K562 (cell line): ENCODE results near the gene KLK2. TPM values are rescaled to one million over a fixed set of nuclear protein-coding genes. Genes with fewer than 3 reads are reported as not detected.

Source experiments
- ATAC-seq: fragments of 200-7000 bp; cut with Tn5 transposase; 3 replicates; pipeline ENCODE4 v1.9.1; 2020; ENCODE audit warnings: moderate library complexity
- BruUV-seq: library from RNA; stranded (reverse); fragments of 400-500 nt; replicated peaks from 2 replicates; lab custom pipeline; 2021; lab: Mats Ljungman, UMichigan
- CTCF ChIA-PET: fragments of 300-600 bp; formaldehyde crosslinking; extraction: SDS; loops from one replicate; lab custom pipeline; 2021; ENCODE audit warnings: low intra/inter-chr PET ratio; lab: Yijun Ruan, JAX
- POLR2A ChIA-PET: fragments of 300-600, 350-650 bp; sonication (Branson Sonifier 250); formaldehyde crosslinking; extraction: SDS; loops from one replicate; lab custom pipeline; 2021; ENCODE audit warnings: antibody characterized with exemption, inconsistent platforms; lab: Yijun Ruan, JAX
- DNase-seq, 4 experiments: peaks; one replicate each; pipeline versions ENCODE4 v3.0.0 to v3.0.0-alpha.2; 2011 to 2018; ENCODE audit warnings: low spot score in 3 of 4, mixed read lengths in 3 of 4; ENCODE audit errors: extremely low read depth in 1 of 4
- FAIRE-seq: peaks from 2 replicates; lab custom pipeline; 2011; peaks lifted over from hg19 to GRCh38; lab: Jason Lieb, UNC
- H2AFZ ChIP-seq: 2 replicates; pipeline ENCODE4 v1.6.0; 2011; ENCODE audit warnings: low read depth, low read length, control low read depth, inconsistent platforms
- H3K27ac ChIP-seq: fragments of 200-600 bp; 3 replicates; pipeline ENCODE4 v1.8.0; 2011; ENCODE audit warnings: low read depth, mild to moderate bottlenecking, control low read depth, inconsistent platforms, low read length, moderate library complexity, mixed read lengths; ENCODE audit errors: extremely low read depth
- H3K27me3 ChIP-seq, 2 experiments: fragments of 300-600 bp in 1 of 2; 2 replicates in 1 of 2; 3 replicates in 1 of 2; pipeline versions ENCODE4 v1.6.0 to v1.8.0; 2011; ENCODE audit warnings: inconsistent platforms in 2 of 2, low read length in 2 of 2, mild to moderate bottlenecking in 1 of 2, mixed read lengths in 1 of 2, moderate library complexity in 1 of 2; ENCODE audit not compliant: control insufficient read depth in 2 of 2, insufficient read depth in 2 of 2
- H3K36me3 ChIP-seq: fragments of 300-600 bp; 3 replicates; pipeline ENCODE4 v1.8.0; 2011; ENCODE audit warnings: mild to moderate bottlenecking, low read length, inconsistent platforms; ENCODE audit not compliant: control insufficient read depth, insufficient read depth
- H3K4me1 ChIP-seq, 2 experiments: fragments of 200-600 bp in 1 of 2; replicated peaks in 1 of 2; 2 replicates in 1 of 2; 3 replicates in 1 of 2; pipeline versions ENCODE4 v1.5.1 to v1.8.0; 2011; ENCODE audit warnings: inconsistent platforms in 2 of 2, low read length in 2 of 2, mild to moderate bottlenecking in 1 of 2, mixed read lengths in 1 of 2, moderate library complexity in 1 of 2; ENCODE audit not compliant: control insufficient read depth in 2 of 2, insufficient read depth in 2 of 2
- H3K4me2 ChIP-seq: 2 replicates; pipeline ENCODE4 v1.6.1; 2011; ENCODE audit warnings: low read length, control low read depth, inconsistent platforms, mixed read lengths; ENCODE audit not compliant: insufficient read depth
- H3K4me3 ChIP-seq: fragments of 200-600 bp; sonication (generic), shearing (Covaris generic); 2 replicates; pipeline ENCODE4 v1.5.1; 2016; ENCODE audit warnings: control low read depth, inconsistent platforms
- H3K79me2 ChIP-seq: fragments of 200-600 bp; 3 replicates; pipeline ENCODE4 v1.8.0; 2011; ENCODE audit warnings: low read length, inconsistent platforms; ENCODE audit not compliant: control insufficient read depth, insufficient read depth
- H3K9ac ChIP-seq, 2 experiments: 2 replicates each; pipeline versions ENCODE4 v1.6.0 to v1.6.1; 2011; ENCODE audit warnings: low read depth in 2 of 2, low read length in 2 of 2, control low read depth in 1 of 2, inconsistent platforms in 1 of 2, mild to moderate bottlenecking in 1 of 2, mixed read lengths in 1 of 2; ENCODE audit not compliant: insufficient read depth in 1 of 2
- H3K9me1 ChIP-seq: one replicate; pipeline ENCODE4 v1.6.0; 2011; ENCODE audit warnings: inconsistent platforms, mild to moderate bottlenecking, low read length, moderate library complexity; ENCODE audit not compliant: control insufficient read depth, insufficient read depth
- H3K9me3 ChIP-seq: replicated peaks from 2 replicates; pipeline ENCODE4 v1.5.1; 2011; ENCODE audit warnings: low read depth, low read length, inconsistent platforms; ENCODE audit not compliant: control insufficient read depth, insufficient read depth
- H4K20me1 ChIP-seq: replicated peaks from 2 replicates; pipeline ENCODE4 v1.6.1; 2011; ENCODE audit warnings: low read length, inconsistent platforms, mixed read lengths; ENCODE audit not compliant: control insufficient read depth, insufficient read depth
- ARNT ChIP-seq, 2 experiments: fragments of 450-650 bp; IDR thresholded peaks; 2 replicates each; pipeline ENCODE4 v1.6.1; 2016; ENCODE audit warnings: mild to moderate bottlenecking in 1 of 2
- ETV5 ChIP-seq: sonication (generic); formaldehyde crosslinking; IDR thresholded peaks from 2 replicates; pipeline ENCODE4 v1.4.0; 2020; ENCODE audit warnings: low read depth, mild to moderate bottlenecking, missing genetic modification reagents
- KAT7 ChIP-seq: sonication (generic); formaldehyde crosslinking; IDR thresholded peaks from 2 replicates; pipeline ENCODE4 v1.8.0; 2022; ENCODE audit warnings: missing genetic modification reagents, mild to moderate bottlenecking, borderline replicate concordance
- PML ChIP-seq: IDR thresholded peaks from 2 replicates; pipeline ENCODE4 v1.6.1; 2012; ENCODE audit warnings: low read length, inconsistent platforms
- SIN3A ChIP-seq, 2 experiments: fragments of 150-350 bp in 1 of 2; IDR thresholded peaks; 2 replicates each; pipeline ENCODE4 v1.6.1; 2011 to 2016; ENCODE audit warnings: borderline replicate concordance in 2 of 2, low read depth in 2 of 2, low read length in 2 of 2, mild to moderate bottlenecking in 2 of 2, moderate library complexity in 2 of 2; ENCODE audit not compliant: control insufficient read depth in 1 of 2
- SMAD3 ChIP-seq: fragments of 450-650 bp; formaldehyde crosslinking; conservative IDR thresholded peaks from 2 replicates; pipeline ENCODE4 v1.4.0; 2020; ENCODE audit warnings: mild to moderate bottlenecking
- SRF ChIP-seq, 2 experiments: fragments of 250-450, 450-650 bp in 1 of 2; sonication (Bioruptor Pico) in 1 of 2; sonication (generic) in 1 of 2; formaldehyde crosslinking; IDR thresholded peaks; 2 replicates each; pipeline versions ENCODE4 v1.5.0 to v1.5.1; 2020 to 2022; ENCODE audit warnings: mild to moderate bottlenecking in 1 of 2, missing genetic modification reagents in 1 of 2
- ZBTB17 ChIP-seq: fragments of 450-650 bp; formaldehyde crosslinking; IDR thresholded peaks from 2 replicates; pipeline ENCODE4 v1.4.0; 2020; ENCODE audit warnings: mild to moderate bottlenecking
- ZC3H11A ChIP-seq: IDR thresholded peaks from 2 replicates; pipeline ENCODE4 v1.6.1; 2012; ENCODE audit warnings: low read depth, low read length, improper control_type of control experiment
- ZNF121 ChIP-seq: sonication (generic); formaldehyde crosslinking; conservative IDR thresholded peaks from 2 replicates; pipeline ENCODE4 v1.8.0; 2022; ENCODE audit warnings: missing genetic modification reagents
- ZNF75A ChIP-seq: fragments of 450-650 bp; formaldehyde crosslinking; IDR thresholded peaks from 2 replicates; pipeline ENCODE4 v1.4.0; 2020; ENCODE audit warnings: mild to moderate bottlenecking
- WGBS: fragments of 100-300 bp; shearing (Covaris generic); methylation state at CpG from one replicate; pipeline ENCODE4 v1.1.6; 2016; ENCODE audit warnings: low coverage, mixed read lengths; ENCODE audit not compliant: insufficient coverage; ENCODE audit errors: missing lambda C conversion rate; 5-methylcytosine and 5-hydroxymethylcytosine counted together
- in situ Hi-C: fragments of 300-500 bp; cut with MboI; formaldehyde crosslinking; loops from 4 replicates; pipeline ENCODE4 v1.15.0; 2018; ENCODE audit warnings: inconsistent platforms, mixed read lengths
- intact Hi-C: fragments of 100-400 bp; cut with micrococcal nuclease; formaldehyde crosslinking; loops from 2 replicates; pipeline ENCODE4 v1.14.2; 2022
- polyA plus RNA-seq, 8 experiments: library from polyadenylated mRNA; depleted of rRNA in 4 of 8; stranded (reverse) in 5 of 8; unstranded in 3 of 8; fragments of >200 nt; fragmentation: Nextera tagmentation in 2 of 8; fragmentation: Illumina TruSeq in 1 of 8; extraction: Ambion mirVana in 2 of 8; extraction: Trizol in 1 of 8; gene quantifications; 2 replicates each; pipeline versions ENCODE4 v1.2.1 to v1.2.3, GENCODE V29; 2011 to 2014; ENCODE audit warnings: inconsistent platforms in 1 of 8, missing spikeins in 1 of 8
- total RNA-seq, 7 experiments: library from RNA; depleted of rRNA in 6 of 7; stranded (reverse); fragments of >200 nt in 6 of 7; fragmentation: Illumina TruSeq in 2 of 7; extraction: Trizol in 2 of 7; gene quantifications; 2 replicates each; pipeline versions ENCODE4 v1.2.1 to v1.2.3, GENCODE V29; 2011 to 2021; ENCODE audit warnings: low replicate concordance in 1 of 7
- TF ChIP-seq, protein P1 (sequence below): fragments of 450-650 bp; IDR thresholded peaks from 2 replicates; pipeline ENCODE4 v1.6.1; 2014; ENCODE audit warnings: low read depth, mild to moderate bottlenecking, moderate library complexity, borderline replicate concordance
- TF ChIP-seq, protein P2 (sequence below): sonication (generic); formaldehyde crosslinking; IDR thresholded peaks from 2 replicates; pipeline ENCODE4 v1.8.0; 2022; ENCODE audit warnings: missing genetic modification reagents, mild to moderate bottlenecking, moderate library complexity, borderline replicate concordance

Gene KLK2
- total and polyA plus RNA-seq, 9 of the 15 experiments (the other 6 are each of a cell fraction or from before 2014, with no cell fraction given): 0.11 to 0.47 (median 0.23) TPM; not detected in 1

- no peaks in the 10 kb centered on the region for H3K9me3 ChIP-seq
- H3K27ac ChIP-seq: peak overlapping the region; percentile 61
- 0 out of 5 replicates have a peak, but pooled peaks cover 0 to 6% of the 10 kb centered on the region in 2 experiments for H3K27me3 ChIP-seq
- POLR2A ChIA-PET: interaction anchor here (0.9 to 1.1 kb wide), 3 partner anchors 10 to 31 kb away, joined by 3 to 6 read pairs (median 3); no protein-coding TSS in a partner anchor
- H3K4me1 ChIP-seq: peaks cover 14 to 20% of the 10 kb centered on the region in 2 experiments; a peak in 4 of 5 replicates
- peak overlapping the region; percentile 99 for H2AFZ ChIP-seq
- peak overlapping the region; percentile 95 for H3K4me2 ChIP-seq
- in situ Hi-C loops (no loop called here), intact Hi-C loops (loop anchor here (5.0 kb wide), 1 partner anchor 33 kb away; no protein-coding TSS in a partner anchor)
- CTCF ChIA-PET: no interaction called here
- ATAC-seq (peak; percentile 11; the same call in 2 of the 3 replicates), FAIRE-seq (peak; percentile 69), DNase-seq (no peak)
- H3K9ac ChIP-seq: peak overlapping the region; percentile 66 to 94
- TSS peak; percentile 59 for BruUV-seq
- H3K4me3 ChIP-seq: peak overlapping the region; percentile 52
- no peaks in the 10 kb centered on the region for H3K9me1 ChIP-seq
- TF ChIP-seq ZBTB17: no peak
- 0 out of 2 replicates have a peak, but pooled peaks have one; percentile 18 for TF ChIP-seq PML
- peak; percentile 58; the same call in 1 of the 2 replicates for TF ChIP-seq ZNF121 (CRISPR knock-in tag)
- TF ChIP-seq ARNT (IDR thresholded peaks at IDR 0.05): peak in 1 of 2 experiments; percentile 97; a peak in 2 of 4 replicates
- TF ChIP-seq, protein P1, sequence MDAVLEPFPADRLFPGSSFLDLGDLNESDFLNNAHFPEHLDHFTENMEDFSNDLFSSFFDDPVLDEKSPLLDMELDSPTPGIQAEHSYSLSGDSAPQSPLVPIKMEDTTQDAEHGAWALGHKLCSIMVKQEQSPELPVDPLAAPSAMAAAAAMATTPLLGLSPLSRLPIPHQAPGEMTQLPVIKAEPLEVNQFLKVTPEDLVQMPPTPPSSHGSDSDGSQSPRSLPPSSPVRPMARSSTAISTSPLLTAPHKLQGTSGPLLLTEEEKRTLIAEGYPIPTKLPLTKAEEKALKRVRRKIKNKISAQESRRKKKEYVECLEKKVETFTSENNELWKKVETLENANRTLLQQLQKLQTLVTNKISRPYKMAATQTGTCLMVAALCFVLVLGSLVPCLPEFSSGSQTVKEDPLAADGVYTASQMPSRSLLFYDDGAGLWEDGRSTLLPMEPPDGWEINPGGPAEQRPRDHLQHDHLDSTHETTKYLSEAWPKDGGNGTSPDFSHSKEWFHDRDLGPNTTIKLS: peak; percentile 91; the same call in 1 of the 2 replicates
- TF ChIP-seq ETV5 (CRISPR knock-in tag): 0 out of 2 replicates have a peak, but pooled peaks have one; percentile 30
- TF ChIP-seq ZNF75A: no peak
- TF ChIP-seq SRF (CRISPR knock-in tag; IDR thresholded peaks at IDR 0.05): no peak
- peak; percentile 11; the same call in 1 of the 2 replicates for TF ChIP-seq KAT7
- no peak for TF ChIP-seq SMAD3 (CRISPR knock-in tag)
- TF ChIP-seq SIN3A (IDR thresholded peaks at IDR 0.05; ENCODE audit: borderline replicate concordance in 2 of 2, control insufficient read depth in 1 of 2, low read depth in 2 of 2, low read length in 2 of 2): 0 out of 4 replicates have a peak, but pooled peaks of 1 of the 2 experiments have one; percentile 3
- no peak for TF ChIP-seq ZC3H11A
- TF ChIP-seq, protein P2, sequence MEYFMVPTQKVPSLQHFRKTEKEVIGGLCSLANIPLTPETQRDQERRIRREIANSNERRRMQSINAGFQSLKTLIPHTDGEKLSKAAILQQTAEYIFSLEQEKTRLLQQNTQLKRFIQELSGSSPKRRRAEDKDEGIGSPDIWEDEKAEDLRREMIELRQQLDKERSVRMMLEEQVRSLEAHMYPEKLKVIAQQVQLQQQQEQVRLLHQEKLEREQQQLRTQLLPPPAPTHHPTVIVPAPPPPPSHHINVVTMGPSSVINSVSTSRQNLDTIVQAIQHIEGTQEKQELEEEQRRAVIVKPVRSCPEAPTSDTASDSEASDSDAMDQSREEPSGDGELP (CRISPR knock-in tag): 0 out of 2 replicates have a peak, but pooled peaks have one; percentile 30
- H4K20me1 ChIP-seq: no peaks in the 10 kb centered on the region; the same call in 1 of the 2 replicates
- no peaks in the 10 kb centered on the region for H3K79me2 ChIP-seq
- WGBS: 31% methylated on average over 13 of the region's 13 CpGs
- H3K36me3 ChIP-seq: no peaks in the 10 kb centered on the region
Observed at GRCh38 chr19:50835103-50835784, 38.0 kb upstream of the KLK2 start.
